OCI-LY1 (cell line): ENCODE results near the gene LUC7L2.

ENCODE experiments used
- CTCF ChIP-seq: fragments of 200-600 bp; sonication (generic), shearing (Covaris generic); IDR thresholded peaks from 2 replicates; pipeline ENCODE4 v1.5.1; 2017; ENCODE audit warnings: mild to moderate bottlenecking, antibody characterized with exemption, low read length, moderate library complexity, mixed read lengths
- EZH2 ChIP-seq: fragments of 200-600 bp; sonication (generic), shearing (Covaris generic); IDR thresholded peaks from 2 replicates; pipeline ENCODE4 v1.8.0; 2017; ENCODE audit warnings: borderline replicate concordance, mixed run types, mild to moderate bottlenecking, antibody characterized with exemption, low read length, moderate library complexity, mixed read lengths

GRCh38 chr7:139431459-139431858 lies 71.8 kb downstream of the LUC7L2 start:
- TF ChIP-seq CTCF (no peak), EZH2 (no peak)
